Thymus (tissue), 11 donors: Measurements from ENCODE around the gene CCDC174. TPM values are rescaled to one million over a fixed set of nuclear protein-coding genes. Genes with fewer than 3 reads are reported as not detected.

ENCODE experiments used
- DNase-seq, 9 donors: peaks; one replicate each; pipeline ENCODE4 v3.0.0-alpha.2; 2013; ENCODE audit warnings: low spot score in 9 of 9, low read depth in 6 of 9, missing footprints in 1 of 9
- H3K27ac ChIP-seq, 2 donors: one replicate each; pipeline ENCODE4 v1.5.1; 2013; ENCODE audit warnings: control low read depth in 1 of 2, low read depth in 1 of 2, low read length in 1 of 2, mild to moderate bottlenecking in 1 of 2, moderate library complexity in 1 of 2
- H3K27me3 ChIP-seq, 2 donors: one replicate each; pipeline ENCODE4 v1.5.1; 2013; ENCODE audit warnings: low read length in 1 of 2; ENCODE audit not compliant: control insufficient read depth in 2 of 2, insufficient read depth in 1 of 2
- H3K36me3 ChIP-seq, 2 donors: one replicate each; pipeline ENCODE4 v1.5.1; 2013; ENCODE audit warnings: low read length in 1 of 2, mild to moderate bottlenecking in 1 of 2, moderate library complexity in 1 of 2; ENCODE audit not compliant: control insufficient read depth in 2 of 2, insufficient read depth in 2 of 2
- H3K4me1 ChIP-seq, 2 donors: one replicate each; pipeline ENCODE4 v1.5.1; 2013; ENCODE audit warnings: low read length in 2 of 2; ENCODE audit not compliant: control insufficient read depth in 2 of 2, insufficient read depth in 2 of 2
- H3K4me3 ChIP-seq, 2 donors: one replicate each; pipeline ENCODE4 v1.5.1; 2013; ENCODE audit warnings: low read length in 2 of 2, control low read depth in 1 of 2, mild to moderate bottlenecking in 1 of 2
- H3K9me3 ChIP-seq, 2 donors: one replicate each; pipeline ENCODE4 v1.5.1; 2013; ENCODE audit warnings: low read length in 1 of 2, mild to moderate bottlenecking in 1 of 2; ENCODE audit not compliant: control insufficient read depth in 2 of 2, insufficient read depth in 1 of 2
- WGBS: extraction: QIAGEN DNeasy Blood & Tissue Kit; methylation state at CpG from one replicate; pipeline ENCODE4 v1.1.7; 2013; 5-methylcytosine and 5-hydroxymethylcytosine counted together
- polyA plus RNA-seq: library from polyadenylated mRNA; stranded (reverse); fragments of 200-250 nt; gene quantifications from one replicate; pipeline ENCODE4 v1.2.3, GENCODE V29; 2013
- total RNA-seq: library from RNA; stranded (reverse); fragments of 120-200 nt; gene quantifications from one replicate; pipeline ENCODE4 v1.2.4, GENCODE V29; 2013
- donor health status: healthy.

CCDC174 gene
- total and polyA plus RNA-seq, 2 donors: 19.9 to 24.1 TPM

- no peaks in the 10 kb centered on the region for H3K9me3 ChIP-seq
- no peak overlapping the region for H3K4me3 ChIP-seq
- H3K27ac ChIP-seq: no peak overlapping the region
- no peak for DNase-seq
- H3K36me3 ChIP-seq: peaks cover 0 to 5% of the 10 kb centered on the region in 2 donors
- no peaks in the 10 kb centered on the region for H3K27me3 ChIP-seq
- WGBS: 95% methylated on average over 2 of the region's 2 CpGs
- H3K4me1 ChIP-seq: no peaks in the 10 kb centered on the region
Observed at GRCh38 chr3:14680716-14681115, 29.2 kb downstream of the CCDC174 start.

GRCh38 chr3:14684447-14684846 is 32.9 kb downstream of the CCDC174 start:
- no peak overlapping the region for H3K4me3 ChIP-seq
- H3K4me1 ChIP-seq: peaks cover 3 to 13% of the 10 kb centered on the region in 2 donors

GRCh38 chr3:14685179-14685578 is 33.6 kb downstream of the CCDC174 start:
- Histone ChIP-seq H3K27me3 (no peaks in the 10 kb centered on the region), H3K4me1 (peaks cover 3 to 13% of the 10 kb centered on the region in 2 donors), H3K36me3 (no peaks in the 10 kb centered on the region), H3K4me3 (no peak overlapping the region), H3K27ac (no peak overlapping the region), H3K9me3 (peaks cover 0 to 5% of the 10 kb centered on the region in 2 donors)
- no peak for DNase-seq
- WGBS: 47% methylated on average over 4 of the region's 4 CpGs

More at GRCh38 chr3:14684447-14684846, 32.9 kb downstream of the CCDC174 start:
- H3K27ac ChIP-seq: no peak overlapping the region
- 97% methylated on average over 4 of the region's 4 CpGs for WGBS
- no peak for DNase-seq
- H3K36me3 ChIP-seq: no peaks in the 10 kb centered on the region
- peaks cover 0 to 5% of the 10 kb centered on the region in 2 donors for H3K9me3 ChIP-seq
- H3K27me3 ChIP-seq: no peaks in the 10 kb centered on the region

GRCh38 chr3:14687360-14687759 is 35.8 kb downstream of the CCDC174 start:
- Histone ChIP-seq H3K27ac (peak overlapping the region in 1 of 2 donors; percentile 36), H3K9me3 (peaks cover 0 to 5% of the 10 kb centered on the region in 2 donors), H3K4me3 (no peak overlapping the region), H3K4me1 (peaks cover 3 to 13% of the 10 kb centered on the region in 2 donors), H3K27me3 (peaks cover 0 to 6% of the 10 kb centered on the region in 2 donors), H3K36me3 (no peaks in the 10 kb centered on the region)
- DNase-seq: peak; percentile 17 to 76 (median 46)
- 4% methylated on average over 3 of the region's 3 CpGs for WGBS

GRCh38 chr3:14688525-14688924 is 37.0 kb downstream of the CCDC174 start:
- peak in 1 of 9 donors; percentile 10 for DNase-seq
- H3K4me3 ChIP-seq: no peak overlapping the region
- no peak overlapping the region for H3K27ac ChIP-seq
- 10% methylated on average over 2 of the region's 2 CpGs for WGBS
- H3K4me1 ChIP-seq: peaks cover 3 to 13% of the 10 kb centered on the region in 2 donors
- H3K27me3 ChIP-seq: peaks cover 0 to 6% of the 10 kb centered on the region in 2 donors
- H3K9me3 ChIP-seq: peaks cover 0 to 5% of the 10 kb centered on the region in 2 donors
- no peaks in the 10 kb centered on the region for H3K36me3 ChIP-seq

GRCh38 chr3:14689247-14689980 is 37.9 kb downstream of the CCDC174 start:
- Histone ChIP-seq H3K4me3 (no peak overlapping the region), H3K4me1 (peaks cover 3 to 13% of the 10 kb centered on the region in 2 donors), H3K27me3 (peaks cover 0 to 6% of the 10 kb centered on the region in 2 donors), H3K27ac (no peak overlapping the region), H3K9me3 (peaks cover 0 to 5% of the 10 kb centered on the region in 2 donors), H3K36me3 (no peaks in the 10 kb centered on the region)
- no peak for DNase-seq
- WGBS: 65% methylated on average over 7 of the region's 7 CpGs

GRCh38 chr3:14691239-14691638 is 39.7 kb downstream of the CCDC174 start:
- H3K4me1 ChIP-seq: peaks cover 3 to 13% of the 10 kb centered on the region in 2 donors
- peaks cover 0 to 5% of the 10 kb centered on the region in 2 donors for H3K9me3 ChIP-seq
- WGBS: 63% methylated on average over 4 of the region's 4 CpGs
- H3K36me3 ChIP-seq: no peaks in the 10 kb centered on the region
- no peak overlapping the region for H3K4me3 ChIP-seq
- no peak overlapping the region for H3K27ac ChIP-seq
- H3K27me3 ChIP-seq: peaks cover 0 to 6% of the 10 kb centered on the region in 2 donors
- DNase-seq: no peak

GRCh38 chr3:14691719-14692118 is 40.2 kb downstream of the CCDC174 start:
- Histone ChIP-seq H3K36me3 (no peaks in the 10 kb centered on the region), H3K27me3 (peaks cover 0 to 6% of the 10 kb centered on the region in 2 donors), H3K9me3 (peaks cover 0 to 5% of the 10 kb centered on the region in 2 donors), H3K4me1 (peaks cover 3 to 11% of the 10 kb centered on the region in 2 donors), H3K4me3 (no peak overlapping the region), H3K27ac (no peak overlapping the region)
- 95% methylated on average over 1 of the region's 1 CpG for WGBS
- no peak for DNase-seq

- H3K27me3 ChIP-seq: no peaks in the 10 kb centered on the region
- H3K9me3 ChIP-seq: no peaks in the 10 kb centered on the region
- no peaks in the 10 kb centered on the region for H3K4me1 ChIP-seq
- no peaks in the 10 kb centered on the region for H3K36me3 ChIP-seq
- 95% methylated on average over 1 of the region's 1 CpG for WGBS
- H3K27ac ChIP-seq: no peak overlapping the region
- no peak for DNase-seq
- H3K4me3 ChIP-seq: no peak overlapping the region
Observed at GRCh38 chr3:14698601-14699244, 47.2 kb downstream of the CCDC174 start.
